Esophagus squamous epithelium (tissue), 5 donors: ENCODE measurements around the gene HBM. TPM values are rescaled to one million over a fixed set of nuclear protein-coding genes. Genes with fewer than 3 reads are reported as not detected.
"Not testable (repeated sequence)": the region's sequence is repeated elsewhere in the genome, so short reads cannot be mapped to it uniquely, and the experiment has no call there.

Source experiments
- DNase-seq: peaks from one replicate; lab custom pipeline; 2025; lab: John Stamatoyannopoulos, UW
- H3K27ac ChIP-seq, 4 donors: fragments of 200-600 bp; sonication (generic); one replicate each; pipeline ENCODE4 v1.5.1; 2016 to 2019; ENCODE audit warnings: mild to moderate bottlenecking in 1 of 4
- H3K27me3 ChIP-seq, 4 donors: fragments of 200-600 bp; sonication (generic); 1 replicate in 3 of 4; 2 replicates in 1 of 4; pipeline versions ENCODE4 v1.5.1 to v1.6.0; 2017 to 2021; ENCODE audit warnings: antibody characterized with exemption in 1 of 4
- H3K36me3 ChIP-seq, 3 donors: fragments of 200-600 bp; sonication (generic); one replicate each; pipeline ENCODE4 v1.5.1; 2016 to 2019
- H3K4me1 ChIP-seq, 3 donors: fragments of 200-600 bp; sonication (generic); one replicate each; pipeline ENCODE4 v1.5.1; 2017 to 2019
- H3K4me3 ChIP-seq, 4 donors: fragments of 200-600 bp; sonication (generic); 1 replicate in 3 of 4; 2 replicates in 1 of 4; pipeline ENCODE4 v1.5.1; 2016 to 2019; ENCODE audit warnings: mild to moderate bottlenecking in 2 of 4, moderate library complexity in 1 of 4
- H3K9me3 ChIP-seq, 3 donors: fragments of 200-600 bp; sonication (generic); one replicate each; pipeline ENCODE4 v1.5.1; 2016 to 2019
- CTCF ChIP-seq, 6 experiments: fragments of 450-650 bp in 4 of 6; fragments of 200-600 bp in 2 of 6; sonication (generic) in 2 of 6; IDR thresholded peaks; one replicate each; pipeline ENCODE4 v1.5.1; 2016 to 2019; ENCODE audit warnings: antibody characterized with exemption in 6 of 6, mild to moderate bottlenecking in 4 of 6, moderate library complexity in 4 of 6
- POLR2A ChIP-seq, 4 donors: fragments of 450-650 bp; IDR thresholded peaks; one replicate each; pipeline ENCODE4 v1.6.1; 2017; ENCODE audit warnings: antibody characterized with exemption in 4 of 4, mild to moderate bottlenecking in 4 of 4, moderate library complexity in 3 of 4
- WGBS, 2 donors: methylation state at CpG; one replicate each; pipeline ENCODE4 v1.1.5; 2018; 5-methylcytosine and 5-hydroxymethylcytosine counted together
- intact Hi-C: fragments of 100-400 bp; cut with DNase I; formaldehyde crosslinking; loops from one replicate; pipeline ENCODE4 v1.15.0; 2022
- total RNA-seq, 4 donors: library from RNA; depleted of rRNA; stranded (reverse); fragments of >200 nt; gene quantifications; one replicate each; pipeline ENCODE4 v1.1.0, GENCODE V29; 2016
- donor health status: DM: yes; HTN: yes; CAD: no.

HBM gene
- total RNA-seq, 4 donors from 2014 or later, result not detected

GRCh38 chr16:154217-155030 is 11.4 kb upstream of the HBM start:
- Histone ChIP-seq H3K9me3 (no peaks in the 10 kb centered on the region), H3K27ac (no peak overlapping the region), H3K27me3 (peaks cover 0 to 65% (median 7%) of the 10 kb centered on the region in 4 donors), H3K4me1 (peaks cover 4 to 10% (median 8%) of the 10 kb centered on the region in 3 donors), H3K36me3 (no peaks in the 10 kb centered on the region), H3K4me3 (peak overlapping the region; percentile 26 to 70 (median 41))
- TF ChIP-seq CTCF (IDR thresholded peaks at IDR 0.05) (no peak), POLR2A (IDR thresholded peaks at IDR 0.05) (no peak)
- intact Hi-C loops, result no loop called here
- DNase-seq, result no peak
- WGBS, 2 donors, result 2 to 3% methylated on average over 14 to 18 of the region's 59 CpGs

- intact Hi-C loops, result no loop called here
- Histone ChIP-seq H3K36me3 (no peaks in the 10 kb centered on the region), H3K27me3 (peaks cover 0 to 64% (median 7%) of the 10 kb centered on the region in 4 donors), H3K9me3 (no peaks in the 10 kb centered on the region), H3K4me3 (peak overlapping the region in 2 of 4 donors; percentile 35 to 70), H3K4me1 (peaks cover 4 to 10% (median 8%) of the 10 kb centered on the region in 3 donors), H3K27ac (no peak overlapping the region)
- no peak for DNase-seq
- TF ChIP-seq CTCF (IDR thresholded peaks at IDR 0.05) (no peak), POLR2A (IDR thresholded peaks at IDR 0.05) (no peak)
- 60 to 65% methylated on average over 7 of the region's 7 CpGs for WGBS, 2 donors
Measured at GRCh38 chr16:155031-155398, 10.8 kb upstream of the HBM start.

GRCh38 chr16:159136-159849 is 6.5 kb upstream of the HBM start:
- 48 to 50% methylated on average over 6 of the region's 6 CpGs for WGBS, 2 donors
- Histone ChIP-seq H3K27me3 (peaks cover 0 to 88% (median 6%) of the 10 kb centered on the region in 4 donors), H3K27ac (no peak overlapping the region), H3K9me3 (no peaks in the 10 kb centered on the region), H3K36me3 (no peaks in the 10 kb centered on the region), H3K4me1 (peaks cover 3 to 8% (median 7%) of the 10 kb centered on the region in 3 donors), H3K4me3 (no peak overlapping the region)
- DNase-seq, result no peak
- TF ChIP-seq CTCF (IDR thresholded peaks at IDR 0.05) (no peak), POLR2A (IDR thresholded peaks at IDR 0.05) (no peak)
- intact Hi-C loops, result no loop called here

GRCh38 chr16:160242-160641 is 5.5 kb upstream of the HBM start:
- H3K27ac ChIP-seq, H3K4me1 ChIP-seq, H3K9me3 ChIP-seq, H3K4me3 ChIP-seq, H3K36me3 ChIP-seq, intact Hi-C loops, DNase-seq: not testable (repeated sequence)
- peaks cover under 1 to 82% (median 5%) of the 10 kb centered on the region in 4 donors for H3K27me3 ChIP-seq
- WGBS, 2 donors, result 81% methylated on average over 5 of the region's 20 CpGs; no CpG with 5 or more reads in 1 of the 2 donors

- Histone ChIP-seq H3K9me3 (no peaks in the 10 kb centered on the region), H3K36me3 (no peaks in the 10 kb centered on the region), H3K27ac (no peak overlapping the region), H3K27me3 (peaks cover 6 to 82% (median 8%) of the 10 kb centered on the region in 4 donors), H3K4me3 (no peak overlapping the region), H3K4me1 (peaks cover 5 to 9% (median 8%) of the 10 kb centered on the region in 3 donors)
- TF ChIP-seq POLR2A (IDR thresholded peaks at IDR 0.05), result no peak
- no peak for TF ChIP-seq CTCF (IDR thresholded peaks at IDR 0.05)
- 46 to 61% methylated on average over 12 of the region's 18 CpGs for WGBS, 2 donors
- intact Hi-C loops, result no loop called here
- no peak for DNase-seq
Measured at GRCh38 chr16:160691-161190, 5.0 kb upstream of the HBM start.
